ENCODE measurements around the gene PPA2. TPM values are rescaled to one million over a fixed set of nuclear protein-coding genes. Genes with fewer than 3 reads are reported as not detected.
"Not testable (repeated sequence)": the region's sequence is repeated elsewhere in the genome, so short reads cannot be mapped to it uniquely, and the experiment has no call there.

Gene PPA2
- polyA plus RNA-seq, 5 donors = 79.9 to 95.9 (median 90.8) TPM

DNA sequence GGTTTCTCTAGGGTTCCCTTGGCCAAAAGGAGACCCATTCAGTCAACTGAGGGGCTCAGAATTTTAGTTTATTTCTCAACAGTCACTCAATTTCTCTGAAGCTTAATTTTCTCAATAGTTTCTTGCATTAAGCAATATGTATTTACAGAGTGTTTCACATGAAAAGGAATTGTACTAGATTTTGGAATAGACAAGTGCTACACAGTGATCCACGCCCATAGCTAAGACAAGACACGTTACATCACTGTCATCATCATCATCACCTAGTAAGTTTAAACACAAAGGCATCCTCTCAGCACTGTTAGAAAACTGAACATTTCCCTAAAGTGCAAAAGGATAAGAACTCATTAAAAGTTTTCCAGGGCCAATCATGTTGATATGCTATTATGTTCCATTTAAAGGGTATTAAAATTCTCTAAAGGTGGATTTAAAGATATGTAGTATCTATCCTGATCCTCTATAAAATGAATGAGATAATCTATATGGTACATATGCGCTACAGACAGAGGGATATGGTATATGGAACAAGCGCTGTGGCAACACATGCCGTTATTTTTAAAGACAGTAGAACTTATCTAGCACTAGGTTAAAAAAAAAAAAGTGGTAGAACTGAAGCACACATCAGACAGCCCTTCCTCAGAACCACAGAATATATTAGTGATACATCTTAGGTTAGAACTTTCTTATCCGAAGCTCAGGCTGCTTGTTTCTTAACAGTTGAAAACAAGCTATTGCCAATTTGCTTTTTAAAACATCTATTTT lies 12.1 kb downstream of the PPA2 start:
- DNase-seq = no peak

DNA sequence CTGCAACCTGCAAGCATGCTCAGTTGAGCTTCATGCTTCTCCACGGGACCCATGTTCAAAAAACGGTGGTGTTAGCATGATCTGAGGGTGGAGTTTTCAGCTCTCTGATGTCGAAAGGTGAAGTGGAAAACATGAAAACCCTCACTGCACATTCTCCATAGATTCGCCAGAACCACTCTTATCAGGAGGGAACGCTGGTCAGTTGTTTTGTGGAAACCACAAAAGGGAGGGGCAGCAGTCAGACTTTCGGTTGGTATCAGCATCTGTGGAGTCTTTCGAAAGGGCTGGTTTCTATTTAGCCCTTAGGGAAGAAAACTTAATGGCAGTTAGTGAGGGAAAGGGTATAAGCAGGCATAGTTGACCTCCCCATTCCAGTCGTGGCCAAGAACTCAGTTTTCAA lies 12.6 kb downstream of the PPA2 start:
- DNase-seq = no peak

DNA sequence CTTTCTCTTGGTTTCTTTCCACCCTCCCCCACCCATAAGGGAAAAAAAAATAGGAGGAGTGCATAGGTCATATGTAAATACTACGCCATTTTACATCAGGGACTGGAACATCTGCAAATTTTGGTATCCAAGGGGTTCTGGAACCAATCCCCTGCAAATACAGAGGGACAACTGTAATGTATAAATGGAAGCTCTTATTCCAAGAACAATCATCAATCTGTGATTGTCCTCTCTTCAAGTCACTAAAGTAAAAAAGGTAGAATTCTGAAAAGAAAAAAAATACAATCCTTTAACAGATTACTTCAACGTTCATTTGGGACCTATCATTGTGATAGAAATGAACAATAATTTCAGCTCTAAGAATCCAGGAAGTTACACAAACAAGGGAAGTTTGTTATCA lies 13.6 kb downstream of the PPA2 start:
- no peak for DNase-seq

DNA sequence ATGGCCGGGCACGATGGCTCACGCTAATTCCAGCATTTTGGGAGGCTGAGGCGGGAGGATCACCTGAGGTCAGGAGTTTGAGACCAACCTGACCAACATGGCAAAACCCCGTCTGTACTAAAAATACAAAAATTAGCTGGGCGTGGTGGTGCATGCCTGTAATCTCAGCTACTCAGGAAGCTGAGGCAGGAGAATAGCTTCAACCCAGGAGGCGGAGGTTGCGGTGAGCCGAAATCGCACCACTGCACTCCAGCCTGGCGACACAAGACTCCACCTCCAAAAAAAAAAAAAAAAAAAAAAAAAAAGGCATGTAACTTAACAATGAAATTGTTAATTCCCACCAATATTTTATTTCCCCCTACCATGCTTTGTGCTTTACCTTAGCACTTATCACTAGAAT lies 15.3 kb downstream of the PPA2 start:
- DNase-seq = not testable (repeated sequence)

DNA sequence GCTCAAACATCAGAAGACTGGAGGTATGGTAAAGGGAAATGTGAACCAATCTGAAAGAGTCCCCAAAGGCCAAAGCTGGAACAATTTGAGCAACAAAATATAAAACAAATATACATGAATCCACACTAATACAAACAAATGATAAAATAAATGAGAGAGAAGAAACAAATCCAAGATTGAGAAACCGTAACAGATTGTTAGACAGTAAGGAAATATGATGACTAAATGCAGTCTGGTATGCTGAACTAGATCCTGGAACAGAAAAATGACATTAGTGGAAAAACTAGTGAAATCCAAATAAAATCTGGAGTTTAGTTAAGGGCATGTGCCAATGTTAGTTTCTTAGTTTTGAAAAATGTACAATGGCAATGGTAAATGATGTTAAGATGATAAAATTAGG lies 15.9 kb downstream of the PPA2 start:
- DNase-seq = no peak

DNA sequence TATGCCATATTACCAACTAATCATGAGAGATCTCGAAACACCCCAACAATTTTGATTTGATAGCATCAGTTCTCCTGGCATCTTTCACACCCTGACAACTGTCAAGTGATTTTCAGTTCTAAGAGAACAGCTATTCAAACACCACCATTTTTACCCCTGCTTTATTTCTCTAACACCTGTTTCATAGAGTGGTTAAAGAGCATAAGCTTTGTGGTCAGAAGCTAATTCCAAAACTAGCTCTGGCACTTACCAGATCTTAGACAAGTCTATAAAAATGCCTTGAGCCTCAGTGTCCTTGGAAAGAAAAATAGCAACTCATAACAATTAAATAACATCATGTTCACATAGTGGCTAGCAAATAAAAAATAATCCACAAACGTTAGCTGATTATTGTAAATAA lies 17.9 kb downstream of the PPA2 start:
- no peak for DNase-seq

DNA sequence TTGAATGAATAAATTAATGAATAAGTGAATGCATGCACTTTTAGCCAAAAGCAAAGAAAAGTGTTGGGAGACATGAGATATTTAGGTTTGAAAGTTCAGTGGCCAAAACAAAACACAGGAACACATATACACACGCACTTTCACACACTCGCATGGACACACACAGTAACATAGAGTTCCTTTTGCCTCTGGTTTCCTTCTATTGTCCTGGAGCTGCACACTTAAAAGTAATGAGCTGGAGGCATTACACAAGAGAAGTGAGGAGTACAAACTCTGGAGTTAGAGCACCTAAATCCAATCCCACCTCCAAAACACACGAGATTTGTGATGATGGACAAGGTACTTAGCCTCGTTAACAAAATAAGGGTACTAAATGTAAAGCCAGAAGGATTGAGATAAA lies 18.7 kb downstream of the PPA2 start:
- DNase-seq = no peak

DNA sequence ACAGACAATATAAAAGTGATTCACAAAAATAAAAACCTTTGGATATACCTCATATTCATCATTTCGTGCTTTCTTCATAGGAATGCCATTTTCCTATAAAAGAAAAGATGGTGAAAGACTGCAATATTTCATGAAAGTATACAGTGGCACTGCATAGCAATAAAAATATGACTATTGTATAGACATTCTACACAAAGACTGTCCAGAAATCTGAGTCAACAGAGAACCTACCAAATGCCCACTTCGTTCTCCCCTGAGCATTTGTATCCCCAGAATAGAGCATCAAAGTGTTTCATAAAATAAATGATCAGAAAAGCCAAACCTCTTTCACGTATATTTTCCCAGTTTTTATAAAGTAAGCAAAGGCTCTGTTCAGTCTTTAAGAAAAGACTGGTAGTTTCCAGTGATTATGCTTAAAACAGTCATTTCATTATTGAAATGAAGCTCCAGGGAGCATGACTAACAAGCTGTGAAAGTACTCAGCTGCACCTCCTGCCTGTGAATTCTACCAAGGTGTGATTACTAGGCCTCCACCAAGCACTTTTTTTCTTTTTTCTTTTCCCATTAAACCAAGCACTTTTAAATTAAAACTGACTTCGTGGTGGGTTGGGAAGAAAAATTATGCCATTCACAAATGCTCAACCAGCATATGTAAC lies 20.2 kb downstream of the PPA2 start:
- DNase-seq = no peak

DNA sequence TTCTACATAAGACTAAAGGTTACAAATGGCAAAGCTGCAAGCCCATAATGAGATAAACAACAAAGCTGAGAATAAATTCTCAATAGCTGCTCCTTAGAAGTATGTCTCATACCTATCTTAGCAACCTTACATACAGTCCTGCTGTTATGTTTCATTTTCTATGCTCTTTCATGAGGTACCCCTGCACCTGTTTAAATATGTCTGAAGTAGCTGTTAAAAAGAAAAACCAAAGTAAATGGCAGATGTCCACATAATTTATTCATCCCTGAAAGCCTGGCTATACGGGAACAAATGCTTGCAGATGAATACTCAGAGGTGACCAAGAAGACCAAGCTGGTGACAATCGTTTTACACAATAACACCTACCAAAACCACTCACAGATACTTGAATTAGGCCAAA lies 22.5 kb downstream of the PPA2 start:
- no peak for DNase-seq

DNA sequence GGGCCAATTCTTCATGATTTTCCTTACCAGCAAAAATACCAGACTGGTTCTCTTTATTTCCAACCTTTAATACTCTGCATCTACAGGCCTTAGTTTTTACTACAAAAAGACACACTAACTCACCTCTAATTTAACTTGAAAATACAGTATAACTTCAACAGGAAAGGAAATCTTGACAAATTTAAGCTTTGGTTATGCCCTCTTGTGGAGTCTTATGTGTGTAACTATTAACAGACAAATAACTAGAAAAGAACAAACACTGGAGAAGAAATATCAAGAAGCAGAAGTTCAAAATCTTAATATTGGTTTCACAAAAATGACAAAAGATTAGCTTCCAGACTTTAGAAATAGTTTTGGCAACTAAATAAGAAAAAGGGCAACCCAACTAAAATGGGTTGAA lies 33.0 kb downstream of the PPA2 start:
- DNase-seq = no peak

DNA sequence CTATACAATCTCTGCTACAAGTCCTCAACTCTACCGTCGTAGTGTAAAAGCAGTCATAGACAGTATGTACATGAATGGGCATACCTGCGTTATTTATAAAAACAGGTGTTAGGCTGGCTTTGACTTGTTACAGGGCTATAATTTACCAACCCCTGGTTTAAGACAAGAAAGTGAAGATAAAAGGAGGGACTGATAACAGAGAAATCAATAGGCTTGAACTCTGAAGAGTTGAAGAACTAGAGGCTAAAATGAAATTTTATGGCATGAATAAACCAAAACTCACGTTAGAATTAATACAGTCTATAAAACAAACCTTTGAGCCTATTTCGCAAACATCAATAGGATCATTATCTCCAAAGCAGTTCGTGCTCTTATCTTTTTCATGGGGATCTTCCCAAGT lies 36.2 kb downstream of the PPA2 start:
- no peak for DNase-seq

DNA sequence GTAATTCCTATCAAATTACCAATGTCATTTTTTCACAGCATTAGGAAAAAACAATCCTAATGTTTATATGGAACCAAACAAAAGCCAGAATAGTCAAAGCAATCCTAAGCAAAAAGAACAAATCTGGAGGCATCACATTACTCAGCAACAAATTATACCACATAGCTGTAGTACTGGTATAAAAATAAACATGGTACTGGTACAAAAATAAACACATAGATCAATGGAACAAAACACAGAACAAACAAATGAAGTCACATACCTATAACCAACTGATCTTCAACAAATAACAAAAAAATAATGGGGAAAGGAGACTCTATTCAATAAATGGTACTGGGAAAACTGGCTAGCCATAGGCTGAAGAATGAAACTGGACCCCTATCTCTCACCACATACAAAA lies 37.4 kb downstream of the PPA2 start:
- DNase-seq = no peak

DNA sequence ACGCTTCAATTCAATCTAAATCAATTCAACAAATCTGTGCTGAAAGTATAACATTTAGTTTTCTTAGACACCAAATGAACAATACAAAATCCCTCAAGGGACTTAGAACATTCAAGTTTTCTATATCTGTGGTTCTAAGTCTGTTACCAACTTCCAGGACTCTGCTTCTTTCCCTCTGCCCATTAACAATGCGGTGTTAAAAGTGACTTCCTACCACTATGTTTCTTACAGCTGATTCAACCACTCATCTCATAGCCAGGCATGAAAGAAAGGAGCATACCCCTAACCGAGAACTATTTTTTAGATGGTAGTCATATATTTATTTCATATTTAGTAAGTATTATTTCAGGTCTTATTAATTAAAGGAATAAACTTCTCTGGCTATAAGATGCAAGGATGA lies 38.9 kb downstream of the PPA2 start:
- DNase-seq = no peak

DNA sequence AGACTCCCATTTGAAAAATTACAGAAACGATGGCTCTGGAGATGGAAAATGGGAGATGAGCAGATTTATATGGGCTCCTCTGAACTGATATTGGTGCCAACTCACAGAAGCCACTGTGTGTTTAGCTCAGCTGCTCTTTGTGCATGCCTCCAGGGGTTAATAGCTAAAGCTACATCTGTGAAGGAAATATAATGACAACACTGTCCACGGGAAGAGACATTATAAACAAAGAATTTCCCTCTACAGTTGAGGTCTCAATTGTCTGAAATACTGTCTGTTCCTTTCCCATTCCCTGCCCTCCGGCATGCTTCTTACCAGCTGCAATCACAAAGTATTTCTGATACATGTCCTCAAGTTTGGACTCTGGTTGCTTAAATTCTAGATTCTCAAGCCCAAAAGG lies 40.4 kb downstream of the PPA2 start:
- no peak for DNase-seq

DNA sequence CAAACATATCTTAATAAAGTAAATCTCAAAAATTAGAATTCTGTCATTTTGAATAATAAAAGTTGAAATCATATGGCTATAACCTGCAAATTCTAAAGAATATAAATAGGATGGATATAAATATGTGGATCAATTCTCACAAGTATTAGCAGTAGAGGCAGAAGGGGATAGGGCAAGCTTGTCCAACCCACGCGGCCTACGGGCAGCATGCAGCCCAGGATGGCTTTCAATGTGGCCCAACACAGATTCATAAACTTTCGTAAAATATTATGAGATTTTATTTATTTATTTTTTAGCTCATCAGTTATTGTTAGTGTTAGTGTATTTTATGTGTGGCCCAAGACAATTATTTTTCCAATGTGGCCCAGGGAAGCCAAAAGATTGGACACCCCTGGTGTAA lies 41.4 kb downstream of the PPA2 start:
- DNase-seq = no peak

DNA sequence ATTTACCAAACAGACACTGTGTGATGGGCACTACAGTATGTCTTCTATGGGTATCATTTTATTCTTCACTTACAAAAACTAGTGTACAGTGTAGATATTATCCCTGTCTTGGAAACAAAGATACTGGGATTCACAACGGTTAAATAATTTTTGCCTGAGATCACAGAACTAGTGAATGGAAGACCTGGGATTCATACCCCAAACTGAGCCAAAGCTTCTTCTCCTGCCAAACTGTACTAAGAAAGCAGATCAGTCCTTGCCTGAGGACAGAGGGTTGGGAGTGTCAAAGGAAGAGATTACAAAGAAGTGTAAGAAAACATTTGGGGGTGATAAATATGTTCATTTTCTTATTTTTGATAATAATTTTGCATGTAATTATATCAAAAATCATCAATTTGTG lies 43.1 kb downstream of the PPA2 start:
- no peak for DNase-seq

DNA sequence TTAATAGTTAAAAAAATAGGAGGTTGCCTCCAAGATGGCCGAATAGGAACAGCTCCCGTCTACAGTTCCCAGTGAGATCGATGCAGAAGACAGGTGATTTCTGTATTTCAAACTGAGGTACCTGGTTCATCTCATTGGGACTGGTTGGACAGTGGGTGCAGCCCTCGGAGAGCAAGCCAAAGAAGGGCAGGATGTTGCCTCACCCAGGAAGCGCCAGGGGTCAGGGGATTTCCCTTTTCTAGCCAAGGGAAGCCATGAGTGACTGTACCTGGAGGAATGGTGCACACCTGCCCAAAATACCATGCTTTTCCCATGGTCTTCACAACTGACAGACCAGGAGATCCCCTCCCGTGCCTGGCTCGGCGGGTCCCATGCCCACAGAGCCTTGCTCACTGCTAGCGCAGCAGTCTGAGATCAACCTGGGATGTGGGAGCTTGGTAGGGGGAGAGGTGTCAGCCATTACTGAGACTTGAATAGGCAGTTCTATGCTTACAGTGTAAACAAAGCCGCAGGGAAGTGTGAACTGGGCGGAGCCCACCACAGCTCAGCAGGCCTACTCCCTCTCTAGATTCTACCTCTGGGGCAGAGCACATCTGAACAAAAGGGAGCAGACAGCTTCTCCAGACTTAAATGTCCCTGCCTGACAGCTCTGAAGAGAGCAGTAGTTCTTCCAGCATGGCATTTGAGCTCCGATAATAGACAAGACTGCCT lies 47.5 kb downstream of the PPA2 start:
- no peak for DNase-seq

DNA sequence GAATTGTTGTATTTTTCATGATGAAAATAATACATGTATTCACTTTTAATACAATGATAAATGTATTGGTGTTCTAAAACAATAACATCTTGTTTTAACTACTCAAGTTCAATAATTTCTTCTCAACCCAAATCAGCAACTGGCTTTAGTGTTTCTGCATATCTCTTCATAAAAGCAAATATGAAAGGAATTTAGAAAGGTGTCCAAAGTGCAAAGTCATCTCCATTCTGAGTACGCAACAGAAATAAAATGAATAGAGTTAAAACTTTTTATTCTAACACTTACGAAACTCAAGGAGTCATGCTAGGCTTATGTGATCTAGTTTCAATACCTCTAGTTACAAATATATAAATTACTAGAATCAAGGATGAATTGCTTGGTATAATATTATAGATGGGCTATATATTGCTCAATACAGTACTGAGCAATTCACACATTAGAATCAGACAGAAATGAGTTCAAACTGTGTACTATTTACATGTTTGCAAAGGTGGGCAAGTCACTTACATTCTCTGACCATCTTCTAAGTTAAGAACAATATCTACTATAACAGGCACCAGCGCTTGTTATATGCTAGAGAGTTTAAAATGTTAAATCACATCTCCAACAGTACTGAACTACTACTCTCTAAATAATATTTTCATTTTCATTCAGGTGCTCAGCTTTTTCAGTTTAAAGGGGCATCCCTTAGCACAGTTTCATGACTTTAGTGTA lies 51.5 kb downstream of the PPA2 start:
- no peak for DNase-seq

DNA sequence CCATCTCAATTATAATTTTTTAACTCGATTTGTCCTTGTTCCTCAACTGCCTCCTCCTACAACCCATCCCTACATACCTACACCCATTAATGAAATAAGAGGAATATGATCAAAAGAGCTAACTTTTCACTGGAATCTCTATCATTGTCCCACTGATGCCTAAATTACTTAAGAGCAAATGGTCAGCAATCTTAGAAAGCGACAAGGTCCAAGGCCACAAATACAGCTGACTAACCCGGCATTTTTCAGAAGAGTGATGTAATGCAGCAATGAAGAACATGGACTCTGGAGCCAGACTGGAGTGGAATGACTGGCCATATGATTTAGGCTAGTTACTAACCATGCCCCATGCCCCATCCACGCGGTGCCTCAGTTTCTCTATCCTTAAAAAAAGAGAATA lies 56.2 kb downstream of the PPA2 start:
- no peak for DNase-seq

DNA sequence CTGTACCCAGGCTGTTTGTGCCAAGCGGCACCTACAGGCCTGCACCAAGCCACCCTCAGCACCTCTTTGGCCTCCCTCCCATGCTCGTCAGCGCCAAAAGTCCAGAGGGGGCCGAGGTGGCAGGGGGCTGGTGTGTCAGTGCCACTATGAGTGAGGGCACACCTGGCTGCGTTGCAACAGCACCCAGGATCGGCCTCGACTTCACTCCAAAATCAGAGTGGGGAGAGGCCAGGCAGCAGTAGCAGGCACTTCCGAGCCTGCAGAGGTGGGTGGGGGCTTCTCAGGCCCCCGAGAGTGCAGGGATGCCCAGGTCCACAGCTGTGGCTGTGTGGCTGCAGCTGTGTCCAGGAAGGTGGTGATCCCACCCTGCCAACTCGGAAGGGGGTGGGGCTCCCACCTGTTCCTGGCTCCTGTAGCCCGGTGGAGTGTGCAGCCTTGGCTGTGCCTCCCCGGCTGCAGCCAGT lies 58.5 kb downstream of the PPA2 start:
- DNase-seq = no peak

DNA sequence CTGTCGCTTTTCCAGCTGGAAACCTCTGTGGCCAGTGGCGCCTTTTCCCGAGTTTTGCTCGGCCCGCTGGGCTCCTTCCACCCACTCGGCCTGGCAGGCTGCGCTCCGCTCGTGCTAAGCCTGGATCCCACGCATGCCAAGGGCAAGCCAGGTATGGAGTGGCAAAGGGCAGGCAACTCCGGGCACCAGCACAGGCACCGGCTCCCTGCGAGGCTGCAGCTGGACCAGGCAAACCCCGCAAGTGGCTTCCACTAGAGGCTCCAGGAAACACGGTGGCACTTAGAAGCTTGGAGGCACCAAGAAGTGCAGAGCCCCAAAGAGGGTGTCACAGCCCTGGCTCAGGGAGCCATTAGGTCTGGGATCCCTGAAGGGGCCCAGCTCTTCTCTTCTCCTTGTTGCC lies 59.5 kb downstream of the PPA2 start:
- DNase-seq = no peak

DNA sequence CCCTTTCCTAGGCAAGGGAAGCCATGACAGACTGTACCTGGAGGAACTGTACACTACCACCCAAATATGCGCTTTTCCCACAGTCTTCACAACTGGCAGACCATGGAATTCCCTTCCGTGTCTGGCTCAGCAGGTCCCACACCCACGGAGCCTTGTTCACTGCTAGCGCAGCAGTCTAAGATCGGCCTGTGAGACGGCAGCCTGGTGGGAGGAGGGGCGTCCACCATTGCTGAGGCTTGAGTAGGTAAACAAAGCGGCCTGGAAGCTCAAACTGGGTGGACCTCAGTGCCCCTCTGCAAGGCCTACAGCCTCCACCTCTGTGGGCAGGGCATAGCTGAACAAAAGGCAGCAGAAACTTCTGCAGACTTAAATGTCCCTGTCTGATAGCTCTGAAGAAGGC lies 64.7 kb downstream of the PPA2 start:
- DNase-seq = not testable (repeated sequence)

Data from right lung (tissue), 5 donors.